H1 (cell line): ENCODE results near the gene ZIC5. TPM values are rescaled to one million over a fixed set of nuclear protein-coding genes. Genes with fewer than 3 reads are reported as not detected.

ENCODE experiments used
- BCL11A ChIP-seq, 2 experiments: IDR thresholded peaks; one replicate each; pipeline ENCODE4 v1.6.1; 2011; ENCODE audit warnings: low read depth in 2 of 2, low read length in 2 of 2, mild to moderate bottlenecking in 2 of 2
- SAP30 ChIP-seq: fragments of 300-600 bp; sonication (generic); IDR thresholded peaks from 2 replicates; pipeline ENCODE4 v1.7.1; 2012; ENCODE audit warnings: low read length, moderate library complexity, mild to moderate bottlenecking, inconsistent platforms; ENCODE audit not compliant: insufficient read depth, insufficient replicate concordance
- polyA plus RNA-seq, 7 experiments: library from polyadenylated mRNA; depleted of rRNA in 3 of 7; stranded (reverse) in 5 of 7; unstranded in 2 of 7; fragments of >200 nt in 5 of 7; fragments of 200-250 nt in 2 of 7; gene quantifications; 1 replicate in 5 of 7; 2 replicates in 1 of 7; 4 replicates in 1 of 7; pipeline versions ENCODE4 v1.2.1 to v1.2.3, GENCODE V29; 2011 to 2013; ENCODE audit warnings: missing spikeins in 2 of 7, mixed read lengths in 2 of 7
- total RNA-seq: library from RNA; stranded (reverse); fragmentation: NEBNext Ultra II Directional; extraction: Animal tissue kit (Norgen Biotek cat#: 25700); gene quantifications from 2 replicates; pipeline ENCODE4 v1.2.1, GENCODE V29; 2021
- TF ChIP-seq, protein P1 (sequence below): IDR thresholded peaks from 2 replicates; pipeline ENCODE4 v1.6.1; 2012; ENCODE audit warnings: inconsistent platforms

Gene ZIC5
- total and polyA plus RNA-seq, 2 of the 8 experiments (the other 6 are each of a cell fraction or from before 2014, with no cell fraction given) = 14.2 to 52.7 TPM

DNA sequence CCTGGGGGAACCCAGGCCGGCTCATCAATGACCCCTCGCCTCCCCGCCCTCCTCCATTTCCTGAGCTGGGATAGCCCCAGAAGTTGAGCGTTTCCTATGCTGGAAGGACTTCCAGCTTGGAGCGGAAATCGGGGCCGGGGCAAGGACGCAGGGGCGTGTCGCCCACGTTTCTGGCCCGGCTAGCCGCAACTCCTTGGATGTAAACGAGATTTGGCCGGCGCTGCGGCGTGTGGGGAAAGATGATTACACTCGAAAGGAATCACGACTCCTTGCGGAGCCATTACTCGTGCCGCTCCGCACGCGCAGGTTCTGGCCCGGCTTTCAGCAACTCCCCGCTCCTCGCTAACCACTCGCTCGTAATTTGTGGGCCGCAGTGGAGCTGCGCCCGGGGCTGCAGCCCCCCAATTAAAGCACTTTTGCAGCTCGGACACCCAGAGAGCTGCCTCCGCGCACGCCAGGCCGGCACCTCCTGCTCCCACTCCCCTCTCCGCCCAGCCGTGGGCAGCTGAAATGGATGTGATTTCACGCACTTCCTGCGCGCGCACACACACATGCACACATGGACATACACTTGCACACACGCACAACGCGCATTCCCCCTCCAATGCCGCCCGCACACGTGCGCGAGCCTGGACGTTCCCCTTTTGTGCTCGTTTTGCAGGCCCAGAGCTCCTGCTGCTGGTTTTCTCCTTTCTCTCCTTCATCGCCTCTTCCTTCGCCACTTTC, 15.7 kb downstream of the ZIC5 start (continued):
- TF ChIP-seq, protein P1, sequence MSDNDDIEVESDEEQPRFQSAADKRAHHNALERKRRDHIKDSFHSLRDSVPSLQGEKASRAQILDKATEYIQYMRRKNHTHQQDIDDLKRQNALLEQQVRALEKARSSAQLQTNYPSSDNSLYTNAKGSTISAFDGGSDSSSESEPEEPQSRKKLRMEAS = peak; percentile 82
- TF ChIP-seq SAP30 (no peak), BCL11A (IDR thresholded peaks at IDR 0.05; ENCODE audit: low read depth in 2 of 2, low read length in 2 of 2) (no peak)
